DND-41 (cell line): ENCODE data around the gene LRP10.

Experiments used
- ATAC-seq: fragments of 200-7000 bp; cut with Tn5 transposase; 3 replicates; pipeline ENCODE4 v1.9.1; 2021; ENCODE audit warnings: low read depth; ENCODE audit not compliant: insufficient read depth
- DNase-seq: peaks from one replicate; pipeline ENCODE4 v3.0.0-alpha.2; 2020
- H2AFZ ChIP-seq: 2 replicates; pipeline ENCODE4 v1.6.0; 2012; ENCODE audit warnings: low read depth, low read length
- H3K27ac ChIP-seq: 2 replicates; pipeline ENCODE4 v1.5.1; 2012; ENCODE audit warnings: low read length, inconsistent platforms
- H3K27me3 ChIP-seq: fragments of 200-600 bp; sonication (generic); 2 replicates; pipeline ENCODE4 v1.6.0; 2012; ENCODE audit warnings: low read length, mild to moderate bottlenecking, inconsistent platforms; ENCODE audit not compliant: insufficient read depth, poor library complexity
- H3K36me3 ChIP-seq: 2 replicates; pipeline ENCODE4 v1.5.1; 2012; ENCODE audit warnings: low read length, inconsistent platforms; ENCODE audit not compliant: insufficient read depth
- H3K4me1 ChIP-seq: 2 replicates; pipeline ENCODE4 v1.5.1; 2012; ENCODE audit warnings: mild to moderate bottlenecking, low read length; ENCODE audit not compliant: insufficient read depth
- H3K4me2 ChIP-seq: 2 replicates; pipeline ENCODE4 v1.6.0; 2012; ENCODE audit warnings: mild to moderate bottlenecking, moderate library complexity, low read length, inconsistent platforms; ENCODE audit not compliant: insufficient read depth
- H3K4me3 ChIP-seq, 2 experiments: fragments of 200-600 bp in 1 of 2; shearing (Covaris generic) in 1 of 2; 2 replicates each; pipeline ENCODE4 v1.5.1; 2012 to 2016; ENCODE audit warnings: inconsistent platforms in 2 of 2, low read length in 2 of 2, mild to moderate bottlenecking in 2 of 2, low read depth in 1 of 2, moderate library complexity in 1 of 2
- H3K79me2 ChIP-seq: 2 replicates; pipeline ENCODE4 v1.6.0; 2012; ENCODE audit warnings: low read length, inconsistent platforms; ENCODE audit not compliant: insufficient read depth
- H3K9ac ChIP-seq: 2 replicates; pipeline ENCODE4 v1.6.0; 2012; ENCODE audit warnings: low read depth, mild to moderate bottlenecking, inconsistent platforms, low read length, moderate library complexity
- H3K9me3 ChIP-seq: 2 replicates; pipeline ENCODE4 v1.5.1; 2012; ENCODE audit warnings: low read length, moderate library complexity, mild to moderate bottlenecking, inconsistent platforms; ENCODE audit not compliant: insufficient read depth, severe bottlenecking
- H4K20me1 ChIP-seq: 2 replicates; pipeline ENCODE4 v1.6.0; 2012; ENCODE audit warnings: low read length; ENCODE audit not compliant: insufficient read depth
- CTCF ChIP-seq: IDR thresholded peaks from 2 replicates; pipeline ENCODE4 v1.5.1; 2012; ENCODE audit warnings: borderline replicate concordance, low read length, moderate library complexity, mild to moderate bottlenecking; ENCODE audit not compliant: poor library complexity, severe bottlenecking; ENCODE audit errors: extremely low read depth
- EZH2 ChIP-seq: IDR thresholded peaks from 3 replicates; pipeline ENCODE4 v1.6.1; 2012; ENCODE audit warnings: borderline replicate concordance, low read depth, mild to moderate bottlenecking, moderate library complexity, low read length, inconsistent platforms; ENCODE audit not compliant: severe bottlenecking

The LRP10 gene

GRCh38 chr14:22922294-22922693, 50.8 kb downstream of the LRP10 start:
- Histone ChIP-seq H3K9ac (no peak overlapping the region), H3K27me3 (no peaks in the 10 kb centered on the region), H3K36me3 (peaks cover 67% of the 10 kb centered on the region), H3K79me2 (peaks cover 20% of the 10 kb centered on the region), H3K27ac (no peak overlapping the region), H4K20me1 (peaks cover 2% of the 10 kb centered on the region; the same call in 1 of the 2 replicates), H3K9me3 (no peaks in the 10 kb centered on the region), H3K4me3 (no peak overlapping the region), H2AFZ (no peak overlapping the region), H3K4me1 (peaks cover 31% of the 10 kb centered on the region), H3K4me2 (no peak overlapping the region)
- TF ChIP-seq EZH2 (no peak), CTCF (no peak)
- DNase-seq (no peak), ATAC-seq (no peak)

- peaks cover 19% of the 10 kb centered on the region for H3K79me2 ChIP-seq
- peaks cover 37% of the 10 kb centered on the region for H3K4me1 ChIP-seq
- H4K20me1 ChIP-seq, result no peaks in the 10 kb centered on the region
- no peak overlapping the region for H2AFZ ChIP-seq
- peaks cover 68% of the 10 kb centered on the region for H3K36me3 ChIP-seq
- no peak overlapping the region for H3K27ac ChIP-seq
- TF ChIP-seq CTCF, result no peak
- TF ChIP-seq EZH2, result no peak
- H3K9ac ChIP-seq, result no peak overlapping the region
- DNase-seq, result no peak
- H3K4me2 ChIP-seq, result no peak overlapping the region
- no peaks in the 10 kb centered on the region for H3K27me3 ChIP-seq
- no peak overlapping the region for H3K4me3 ChIP-seq
- no peaks in the 10 kb centered on the region for H3K9me3 ChIP-seq
- ATAC-seq, result no peak
These were observed 52.2 kb downstream of the LRP10 start for GRCh38 chr14:22923746-22924145.

GRCh38 chr14:22925513-22925912, 54.0 kb downstream of the LRP10 start:
- H3K4me2 ChIP-seq, result no peak overlapping the region
- peaks cover 32% of the 10 kb centered on the region for H3K4me1 ChIP-seq
- no peaks in the 10 kb centered on the region for H3K27me3 ChIP-seq
- DNase-seq (no peak), ATAC-seq (no peak)
- no peak overlapping the region for H3K27ac ChIP-seq
- H2AFZ ChIP-seq, result no peak overlapping the region
- TF ChIP-seq CTCF (no peak), EZH2 (no peak)
- no peaks in the 10 kb centered on the region for H4K20me1 ChIP-seq
- no peaks in the 10 kb centered on the region for H3K9me3 ChIP-seq
- no peak overlapping the region for H3K4me3 ChIP-seq
- no peak overlapping the region for H3K9ac ChIP-seq
- H3K36me3 ChIP-seq, result peaks cover 62% of the 10 kb centered on the region
- peaks cover 23% of the 10 kb centered on the region for H3K79me2 ChIP-seq

GRCh38 chr14:22926316-22926715, 54.8 kb downstream of the LRP10 start:
- DNase-seq (no peak), ATAC-seq (no peak)
- H3K79me2 ChIP-seq, result peaks cover 23% of the 10 kb centered on the region
- H2AFZ ChIP-seq, result no peak overlapping the region
- no peak overlapping the region for H3K9ac ChIP-seq
- no peaks in the 10 kb centered on the region for H3K9me3 ChIP-seq
- peaks cover 33% of the 10 kb centered on the region for H3K4me1 ChIP-seq
- H4K20me1 ChIP-seq, result no peaks in the 10 kb centered on the region
- peaks cover 54% of the 10 kb centered on the region for H3K36me3 ChIP-seq
- H3K4me2 ChIP-seq, result peak overlapping the region; percentile 16; the same call in 1 of the 2 replicates
- no peaks in the 10 kb centered on the region for H3K27me3 ChIP-seq
- no peak overlapping the region for H3K4me3 ChIP-seq
- TF ChIP-seq CTCF (no peak), EZH2 (no peak)
- H3K27ac ChIP-seq, result no peak overlapping the region
